Stimulated activated CD4-positive, alpha-beta T cell treated with anti-CD3 and anti-CD28 coated beads, Interleukin-4, amount 100 ng/mL, for 48 hours (primary cell): ENCODE measurements around the gene CHCHD3.
"Not testable (repeated sequence)": the region's sequence is repeated elsewhere in the genome, so short reads cannot be mapped to it uniquely, and the experiment has no call there.

ENCODE experiments used
- DNase-seq, 2 donors: peaks; one replicate each; pipeline ENCODE4 v3.0.0-alpha.2; 2020; ENCODE audit warnings: low read depth in 2 of 2

The CHCHD3 gene

GRCh38 chr7:133003052-133003910 lies 78.6 kb downstream of the CHCHD3 start:
- no peak for DNase-seq

- no peak for DNase-seq
These were observed 80.2 kb downstream of the CHCHD3 start for GRCh38 chr7:133001727-133002126.

GRCh38 chr7:132999845-133000244 lies 82.0 kb downstream of the CHCHD3 start:
- no peak for DNase-seq

GRCh38 chr7:132998763-132999162 lies 83.1 kb downstream of the CHCHD3 start:
- no peak for DNase-seq

GRCh38 chr7:132997505-132997904 lies 84.4 kb downstream of the CHCHD3 start:
- no peak for DNase-seq

GRCh38 chr7:132996581-132997242 lies 85.2 kb downstream of the CHCHD3 start:
- no peak for DNase-seq

- no peak for DNase-seq
These were observed 88.4 kb downstream of the CHCHD3 start for GRCh38 chr7:132993377-132994013.

GRCh38 chr7:132991615-132992587 lies 90.0 kb downstream of the CHCHD3 start:
- no peak for DNase-seq

GRCh38 chr7:132988117-132988516 lies 93.8 kb downstream of the CHCHD3 start:
- no peak for DNase-seq

GRCh38 chr7:132980402-132980801 lies 101.5 kb downstream of the CHCHD3 start:
- no peak for DNase-seq

- DNase-seq = no peak
These were observed 102.4 kb downstream of the CHCHD3 start for GRCh38 chr7:132979524-132979923.

GRCh38 chr7:132977234-132977633 lies 104.7 kb downstream of the CHCHD3 start:
- DNase-seq = no peak

GRCh38 chr7:132972745-132973144 lies 109.1 kb downstream of the CHCHD3 start:
- no peak for DNase-seq

GRCh38 chr7:132970257-132970656 lies 111.6 kb downstream of the CHCHD3 start:
- no peak for DNase-seq

- DNase-seq = no peak
These were observed 112.4 kb downstream of the CHCHD3 start for GRCh38 chr7:132969520-132969919.

- not testable (repeated sequence) for DNase-seq
These were observed 114.4 kb downstream of the CHCHD3 start for GRCh38 chr7:132967470-132967848.

GRCh38 chr7:132966754-132967469 lies 115.0 kb downstream of the CHCHD3 start:
- no peak for DNase-seq

- no peak for DNase-seq
These were observed 115.9 kb downstream of the CHCHD3 start for GRCh38 chr7:132965951-132966350.

GRCh38 chr7:132964876-132965275 lies 117.0 kb downstream of the CHCHD3 start:
- no peak for DNase-seq

- DNase-seq = no peak
These were observed 122.0 kb downstream of the CHCHD3 start for GRCh38 chr7:132959891-132960290.

- no peak for DNase-seq
These were observed 125.3 kb downstream of the CHCHD3 start for GRCh38 chr7:132956556-132956955.
